Germinal center (tissue), 1 donor: ENCODE measurements around the gene NDUFA8.

Source experiments
- DNase-seq: peaks from one replicate; pipeline ENCODE4 v3.0.0; 2012; ENCODE audit warnings: mixed read lengths, low spot score

Gene NDUFA8

GRCh38 chr9:122135529-122135859 is 24.1 kb downstream of the NDUFA8 start:
- DNase-seq: no peak

- no peak for DNase-seq
Observed at GRCh38 chr9:122134822-122135528, 24.6 kb downstream of the NDUFA8 start.

- DNase-seq: no peak
Observed at GRCh38 chr9:122133984-122134535, 25.5 kb downstream of the NDUFA8 start.

- DNase-seq: no peak
Observed at GRCh38 chr9:122133263-122133983, 26.2 kb downstream of the NDUFA8 start.

GRCh38 chr9:122132539-122132938 is 27.0 kb downstream of the NDUFA8 start:
- no peak for DNase-seq

GRCh38 chr9:122131401-122132001 is 28.1 kb downstream of the NDUFA8 start:
- no peak for DNase-seq

GRCh38 chr9:122130837-122131236 is 28.7 kb downstream of the NDUFA8 start:
- no peak for DNase-seq

- DNase-seq: no peak
Observed at GRCh38 chr9:122129969-122130368, 29.6 kb downstream of the NDUFA8 start.

GRCh38 chr9:122128969-122129343 is 30.6 kb downstream of the NDUFA8 start:
- no peak for DNase-seq

GRCh38 chr9:122128007-122128968 is 31.3 kb downstream of the NDUFA8 start:
- DNase-seq: no peak

- no peak for DNase-seq
Observed at GRCh38 chr9:122127396-122127798, 32.2 kb downstream of the NDUFA8 start.

- DNase-seq: peak; percentile 36
Observed at GRCh38 chr9:122126331-122127261, 33.0 kb downstream of the NDUFA8 start.

- no peak for DNase-seq
Observed at GRCh38 chr9:122125509-122126330, 33.9 kb downstream of the NDUFA8 start.

GRCh38 chr9:122125158-122125508 is 34.4 kb downstream of the NDUFA8 start:
- DNase-seq: peak; percentile 85

- no peak for DNase-seq
Observed at GRCh38 chr9:122124528-122124927, 35.1 kb downstream of the NDUFA8 start.

- DNase-seq: no peak
Observed at GRCh38 chr9:122124048-122124447, 35.5 kb downstream of the NDUFA8 start.

GRCh38 chr9:122122903-122123632 is 36.5 kb downstream of the NDUFA8 start:
- DNase-seq: peak; percentile 78

GRCh38 chr9:122122468-122122867 is 37.1 kb downstream of the NDUFA8 start:
- no peak for DNase-seq

GRCh38 chr9:122121931-122122330 is 37.6 kb downstream of the NDUFA8 start:
- no peak for DNase-seq
